ENCODE data around the gene MKRN2.

DNA sequence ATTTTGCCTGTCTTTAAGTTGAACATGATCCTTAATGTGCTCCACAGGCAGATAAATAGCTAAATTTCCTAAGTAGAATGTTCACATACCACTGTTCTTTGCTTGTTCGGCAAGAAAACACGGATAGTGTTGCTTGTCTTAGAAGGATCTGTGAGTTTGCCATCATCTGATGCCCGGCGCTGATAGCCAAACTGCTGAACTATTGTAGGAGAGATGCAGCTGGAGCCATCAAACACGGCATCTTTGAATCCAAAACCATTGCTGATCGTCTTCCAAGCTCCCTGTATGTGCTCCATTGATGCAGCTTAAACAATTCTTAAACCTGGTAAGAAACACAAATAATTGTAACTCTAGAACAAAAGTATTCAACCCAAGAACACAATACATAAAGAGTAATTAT lies 61.5 kb downstream of the MKRN2 start:
- TF ChIP-seq POLR2A (IDR thresholded peaks at IDR 0.05; ENCODE audit: low read depth, low read length) (no peak), POLR2AphosphoS5 (IDR thresholded peaks at IDR 0.05; ENCODE audit: insufficient read depth, low read depth, low read length) (no peak), JUN (IDR thresholded peaks at IDR 0.05; ENCODE audit: borderline replicate concordance, insufficient read depth, insufficient read length, low read depth) (no peak), MYC (IDR thresholded peaks at IDR 0.05; ENCODE audit: low read depth, low read length) (no peak)
- TF ChIP-seq, protein P1, sequence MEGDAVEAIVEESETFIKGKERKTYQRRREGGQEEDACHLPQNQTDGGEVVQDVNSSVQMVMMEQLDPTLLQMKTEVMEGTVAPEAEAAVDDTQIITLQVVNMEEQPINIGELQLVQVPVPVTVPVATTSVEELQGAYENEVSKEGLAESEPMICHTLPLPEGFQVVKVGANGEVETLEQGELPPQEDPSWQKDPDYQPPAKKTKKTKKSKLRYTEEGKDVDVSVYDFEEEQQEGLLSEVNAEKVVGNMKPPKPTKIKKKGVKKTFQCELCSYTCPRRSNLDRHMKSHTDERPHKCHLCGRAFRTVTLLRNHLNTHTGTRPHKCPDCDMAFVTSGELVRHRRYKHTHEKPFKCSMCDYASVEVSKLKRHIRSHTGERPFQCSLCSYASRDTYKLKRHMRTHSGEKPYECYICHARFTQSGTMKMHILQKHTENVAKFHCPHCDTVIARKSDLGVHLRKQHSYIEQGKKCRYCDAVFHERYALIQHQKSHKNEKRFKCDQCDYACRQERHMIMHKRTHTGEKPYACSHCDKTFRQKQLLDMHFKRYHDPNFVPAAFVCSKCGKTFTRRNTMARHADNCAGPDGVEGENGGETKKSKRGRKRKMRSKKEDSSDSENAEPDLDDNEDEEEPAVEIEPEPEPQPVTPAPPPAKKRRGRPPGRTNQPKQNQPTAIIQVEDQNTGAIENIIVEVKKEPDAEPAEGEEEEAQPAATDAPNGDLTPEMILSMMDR (IDR thresholded peaks at IDR 0.05; ENCODE audit: extremely low read depth in 1 of 2, insufficient read depth in 1 of 2, low read depth in 1 of 2, low read length in 2 of 2) = no peak
- TF ChIP-seq, protein P2, sequence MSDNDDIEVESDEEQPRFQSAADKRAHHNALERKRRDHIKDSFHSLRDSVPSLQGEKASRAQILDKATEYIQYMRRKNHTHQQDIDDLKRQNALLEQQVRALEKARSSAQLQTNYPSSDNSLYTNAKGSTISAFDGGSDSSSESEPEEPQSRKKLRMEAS (IDR thresholded peaks at IDR 0.05; ENCODE audit: insufficient read depth, insufficient read length) = no peak

Measured in endothelial cell of umbilical vein (primary cell).